ENCODE data around the gene PTGER3.

The PTGER3 gene

GRCh38 chr1:71047635-71048607 is at the start of gene PTGER3:
TSS of gene PTGER3 (minus strand) at chr1:71047816. CDS start at chr1:71047577, 239 bp downstream.
- DNase-seq: peak; percentile 44

- DNase-seq: no peak
Measured at GRCh38 chr1:71094913-71095312, 47.3 kb upstream of the PTGER3 start.

GRCh38 chr1:71093938-71094337 is 46.3 kb upstream of the PTGER3 start:
- DNase-seq: no peak

DNA sequence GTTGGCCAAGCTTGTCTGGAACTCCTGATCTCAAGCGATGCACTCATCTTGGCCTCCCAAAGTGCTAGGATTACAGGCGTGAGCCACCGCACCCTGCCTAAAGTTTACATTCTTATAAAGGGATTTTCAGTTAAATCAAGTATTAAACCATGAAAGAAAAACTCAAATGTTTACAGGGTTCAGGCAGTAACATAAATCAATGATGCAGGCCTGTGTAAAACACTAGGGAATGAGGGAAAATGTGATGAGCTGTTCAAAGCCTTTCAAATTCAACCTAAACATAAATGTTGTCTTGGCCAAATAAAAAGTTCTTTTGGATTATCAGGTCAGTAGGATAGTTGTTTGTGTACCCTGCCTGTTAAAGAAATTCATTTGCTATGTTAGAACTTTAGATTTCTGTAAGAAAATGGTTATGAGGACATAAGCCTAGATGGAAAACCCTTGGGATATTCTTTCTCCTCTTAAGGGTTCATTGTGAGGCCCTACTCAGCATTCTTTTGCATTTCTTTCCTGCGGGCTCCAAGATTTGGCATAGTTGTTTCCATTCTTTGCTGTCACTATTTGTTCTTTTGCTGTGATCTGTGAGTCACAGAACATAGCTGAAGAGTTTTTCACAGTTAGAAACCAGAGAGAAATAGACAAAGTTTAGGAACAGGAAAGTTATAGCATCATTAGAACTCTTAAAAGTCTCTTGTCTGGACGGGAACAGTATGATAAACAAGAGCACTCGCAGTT is 42.1 kb upstream of the PTGER3 start:
- no peak for DNase-seq

- DNase-seq: no peak
Measured at GRCh38 chr1:71088645-71089287, 41.1 kb upstream of the PTGER3 start.

GRCh38 chr1:71087713-71088112 is 40.1 kb upstream of the PTGER3 start:
- DNase-seq: no peak

DNA sequence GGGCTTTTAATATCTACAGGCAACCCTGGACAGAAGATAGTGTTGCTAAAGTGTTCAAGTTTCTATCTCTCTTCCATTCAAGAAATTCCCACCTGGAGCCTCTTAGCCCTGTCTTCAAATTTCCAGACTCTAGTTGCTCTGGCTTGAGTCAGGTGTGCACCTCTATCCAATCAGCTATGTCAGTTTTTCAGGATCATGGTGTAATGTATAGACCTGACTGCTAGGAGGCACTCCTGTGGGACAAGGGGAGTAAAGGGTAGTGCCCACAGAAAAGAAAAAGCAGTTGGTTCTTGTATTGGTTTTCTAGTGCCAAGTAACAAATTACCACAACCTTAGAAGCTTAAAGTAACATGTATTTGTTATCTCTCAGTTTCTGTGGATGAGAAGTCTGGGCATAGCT is 39.4 kb upstream of the PTGER3 start:
- no peak for DNase-seq

- no peak for DNase-seq
Measured at GRCh38 chr1:71086331-71086730, 38.7 kb upstream of the PTGER3 start.

GRCh38 chr1:71083271-71083670 is 35.7 kb upstream of the PTGER3 start:
- DNase-seq: no peak

DNA sequence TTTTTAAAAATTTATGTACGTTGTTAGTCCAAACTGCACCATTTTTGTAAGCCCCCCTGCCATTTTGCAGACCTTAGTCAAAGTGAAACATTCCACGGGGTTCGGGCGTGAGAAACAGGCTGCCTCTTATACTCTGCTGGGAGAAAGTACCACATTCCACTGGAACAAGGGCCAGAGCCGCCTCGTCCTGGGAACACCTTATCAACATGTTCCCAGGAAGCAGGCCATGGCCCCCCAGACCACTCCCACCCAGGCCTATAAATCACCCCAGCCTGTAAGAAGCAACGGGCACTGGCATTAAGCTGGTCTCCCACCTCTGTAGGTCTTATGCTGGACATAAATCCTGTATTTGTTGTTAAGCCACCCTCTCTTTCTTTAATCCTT is 34.1 kb upstream of the PTGER3 start:
- DNase-seq: peak; percentile 3

- peak; percentile 93 for DNase-seq
Measured at GRCh38 chr1:71080739-71081696, 33.4 kb upstream of the PTGER3 start, which contains the start of gene ZRANB2. TSS of gene ZRANB2 (minus strand) at chr1:71081035. CDS start at chr1:71080995, 40 bp downstream.

DNA sequence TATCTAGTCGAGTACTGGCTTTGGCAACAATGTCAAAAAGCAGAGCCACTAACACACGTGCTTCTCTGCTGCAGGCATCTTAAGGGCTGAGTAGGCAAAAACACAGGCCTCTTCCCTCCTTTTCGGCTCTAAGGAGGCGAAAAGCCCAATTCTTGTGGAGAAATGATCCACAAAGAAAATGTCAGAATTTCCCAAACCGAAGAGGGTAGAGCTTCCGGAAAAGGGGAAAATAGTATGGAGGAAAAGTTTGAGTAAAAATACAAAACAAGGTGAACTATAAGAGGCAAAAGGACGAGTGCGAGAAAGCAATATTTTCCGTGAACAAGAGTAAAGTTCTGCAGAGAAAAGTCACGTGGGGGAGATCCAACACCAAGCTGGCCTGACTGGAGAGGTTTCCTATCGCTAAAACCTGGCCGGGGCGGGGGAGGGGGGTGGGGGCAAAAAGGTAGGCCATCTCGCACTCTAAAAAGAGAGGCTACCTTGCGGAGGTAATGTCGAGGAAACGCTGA is 32.7 kb upstream of the PTGER3 start:
- DNase-seq: peak; percentile 24

GRCh38 chr1:71074681-71075080 is 27.1 kb upstream of the PTGER3 start:
- DNase-seq: no peak

- DNase-seq: no peak
Measured at GRCh38 chr1:71072273-71072672, 24.7 kb upstream of the PTGER3 start.

- DNase-seq: no peak
Measured at GRCh38 chr1:71071720-71072119, 24.1 kb upstream of the PTGER3 start.

DNA sequence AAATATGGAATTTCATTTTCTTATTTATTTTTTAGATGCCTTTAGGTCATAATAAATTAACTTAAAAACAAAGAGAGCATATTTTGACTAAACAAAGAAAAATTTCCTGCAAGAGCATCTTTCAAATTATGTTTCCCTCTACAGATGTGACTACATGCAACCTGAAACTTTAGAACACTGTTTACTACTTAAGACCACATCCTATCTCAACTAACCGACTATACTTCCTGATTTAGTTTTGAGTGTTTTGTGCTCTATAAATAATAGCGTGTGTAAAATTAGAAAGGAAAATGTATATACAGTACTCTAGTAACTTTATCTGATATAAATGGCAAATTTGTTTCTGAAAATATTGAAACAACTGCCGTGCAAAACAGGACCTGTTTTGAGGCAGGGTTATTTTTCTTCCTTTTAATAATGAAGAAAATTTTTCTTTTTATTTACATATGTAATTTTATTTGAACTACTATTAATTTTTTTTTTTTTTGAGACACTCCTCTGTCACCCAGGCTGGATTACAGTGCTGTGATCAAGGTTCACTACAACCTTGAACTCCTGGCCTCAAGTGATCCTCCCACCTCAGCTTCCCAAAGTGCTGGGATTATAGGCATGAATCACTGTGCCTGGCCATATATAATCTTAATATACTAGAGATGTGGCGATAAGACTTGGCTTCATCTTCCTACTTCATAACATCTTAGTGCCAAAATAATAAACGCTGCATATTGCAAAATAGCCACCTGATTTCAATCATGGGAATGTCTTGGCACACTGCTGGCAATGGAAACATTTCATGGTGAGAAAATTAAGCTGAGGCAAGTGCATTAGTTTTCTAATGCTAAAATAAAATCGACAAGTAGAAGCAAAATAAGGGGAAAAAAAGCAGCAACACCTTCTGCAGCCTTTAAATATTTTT is 21.0 kb upstream of the PTGER3 start:
- DNase-seq: no peak

DNA sequence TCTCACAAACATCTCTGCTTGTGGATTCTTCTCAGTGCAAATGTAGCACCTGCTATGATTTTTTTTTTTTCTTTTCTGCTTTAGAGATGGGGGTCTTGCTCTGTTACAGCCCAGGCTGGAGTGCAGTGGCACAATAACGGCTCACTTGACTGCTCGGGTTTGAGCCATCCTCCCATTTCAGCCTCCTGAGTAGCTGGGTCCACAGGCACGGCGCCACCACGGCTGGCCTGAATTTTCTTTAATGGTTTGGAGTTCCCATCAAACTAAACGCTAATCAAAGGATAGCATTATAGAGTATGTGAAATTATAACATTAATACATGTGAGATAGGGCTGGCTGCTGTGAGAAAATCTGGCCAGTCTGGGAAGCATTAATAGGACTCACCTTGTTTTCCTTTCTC is 7.2 kb upstream of the PTGER3 start:
- DNase-seq: no peak

DNA sequence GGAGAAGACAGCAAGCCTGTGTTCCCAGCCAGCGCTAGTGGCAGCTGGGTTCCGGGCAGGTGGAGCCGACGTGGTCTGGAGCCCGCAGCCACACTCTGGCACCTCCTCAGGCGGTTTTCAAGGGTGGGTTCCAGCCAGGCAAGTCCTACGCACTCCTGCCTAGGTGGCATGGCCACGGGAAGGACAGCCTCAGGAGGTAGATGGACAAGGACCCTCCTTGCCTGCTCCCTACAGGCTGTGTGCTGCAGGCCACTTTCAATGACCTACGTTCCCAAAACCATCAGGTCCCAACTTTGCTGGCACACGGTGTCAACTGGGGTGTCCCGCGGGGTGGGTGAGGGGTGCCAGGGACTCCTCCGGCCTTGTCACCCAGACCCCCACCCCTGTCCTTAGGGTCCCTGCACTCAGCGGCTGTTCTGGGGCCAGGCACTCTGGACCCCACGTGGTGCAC is 6.7 kb upstream of the PTGER3 start:
- no peak for DNase-seq

DNA sequence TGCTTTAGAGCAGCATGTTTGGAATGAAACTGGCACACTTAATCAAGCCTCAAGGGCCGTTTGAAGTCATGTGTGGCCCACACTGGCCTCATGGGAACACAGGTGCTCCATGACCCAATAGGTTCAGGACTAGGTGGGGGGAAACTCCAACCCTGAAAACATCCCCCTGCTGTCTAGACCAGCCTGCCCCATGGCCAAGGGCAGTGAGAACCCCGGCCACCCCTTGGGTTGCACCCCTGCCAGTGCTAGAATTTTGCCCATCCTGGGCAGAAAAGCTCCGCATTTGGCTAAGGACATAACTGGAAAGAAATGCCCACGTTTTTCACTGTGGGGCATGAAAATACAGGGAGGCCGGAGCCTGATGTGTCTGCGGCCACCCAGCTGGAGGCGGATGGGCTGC is 6.1 kb upstream of the PTGER3 start:
- no peak for DNase-seq

DNA sequence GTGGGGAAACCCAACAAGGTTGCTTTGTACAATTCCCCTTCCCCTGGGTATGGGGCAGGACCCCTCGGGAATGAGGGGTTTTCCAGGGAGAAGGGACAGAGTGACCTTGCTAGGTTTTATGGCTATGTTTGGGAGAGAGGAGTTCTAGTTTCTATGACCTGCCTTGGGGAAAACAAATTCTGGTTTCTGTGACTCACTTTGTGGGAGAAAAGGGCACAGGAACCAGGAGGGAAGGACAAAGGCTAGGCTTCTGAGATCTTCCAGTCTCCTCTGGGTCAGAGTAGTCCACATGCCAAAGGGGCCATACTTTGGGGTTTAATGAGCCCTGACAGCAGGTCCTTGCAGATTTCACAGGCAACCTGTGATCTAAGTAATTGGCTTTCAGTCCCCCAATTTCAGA is 5.5 kb upstream of the PTGER3 start:
- DNase-seq: no peak

All from stimulated activated CD4-positive, alpha-beta T cell treated with anti-CD3 and anti-CD28 coated beads, Interleukin-4, amount 100 ng/mL, for 24 hours (primary cell).